Urinary bladder (tissue), 4 donors: Measurements from ENCODE around the gene ERGIC1. TPM values are rescaled to one million over a fixed set of nuclear protein-coding genes. Genes with fewer than 3 reads are reported as not detected.

ENCODE experiments used
- DNase-seq: peaks from one replicate; pipeline ENCODE4 v3.0.0-alpha.2; 2015; ENCODE audit errors: extremely low spot score
- H3K27ac ChIP-seq: one replicate; pipeline ENCODE4 v1.5.1; 2013; ENCODE audit warnings: low read depth, mild to moderate bottlenecking, moderate library complexity
- H3K36me3 ChIP-seq: one replicate; pipeline ENCODE4 v1.6.1; 2013; ENCODE audit warnings: mild to moderate bottlenecking, moderate library complexity; ENCODE audit not compliant: insufficient read depth
- H3K4me1 ChIP-seq: one replicate; pipeline ENCODE4 v1.6.1; 2013; ENCODE audit warnings: mild to moderate bottlenecking, moderate library complexity; ENCODE audit not compliant: insufficient read depth
- H3K4me3 ChIP-seq: one replicate; pipeline ENCODE4 v1.5.1; 2013; ENCODE audit warnings: low read depth, low read length
- WGBS: extraction: QIAGEN DNeasy Blood & Tissue Kit; methylation state at CpG from one replicate; pipeline ENCODE4 v1.1.7; 2013; 5-methylcytosine and 5-hydroxymethylcytosine counted together
- polyA plus RNA-seq: library from polyadenylated mRNA; stranded (reverse); fragments of 200-250 nt; gene quantifications from one replicate; pipeline ENCODE4 v1.2.3, GENCODE V29; 2013
- total RNA-seq: library from RNA; depleted of rRNA; stranded (reverse); fragments of >200 nt; gene quantifications from one replicate; pipeline ENCODE4 v1.2.3, GENCODE V29; 2014
- donor health status: healthy with polysubstance abuse.
- donor health status: healthy.

The ERGIC1 gene
- total and polyA plus RNA-seq, 2 donors: 68.5 to 103 TPM

DNA sequence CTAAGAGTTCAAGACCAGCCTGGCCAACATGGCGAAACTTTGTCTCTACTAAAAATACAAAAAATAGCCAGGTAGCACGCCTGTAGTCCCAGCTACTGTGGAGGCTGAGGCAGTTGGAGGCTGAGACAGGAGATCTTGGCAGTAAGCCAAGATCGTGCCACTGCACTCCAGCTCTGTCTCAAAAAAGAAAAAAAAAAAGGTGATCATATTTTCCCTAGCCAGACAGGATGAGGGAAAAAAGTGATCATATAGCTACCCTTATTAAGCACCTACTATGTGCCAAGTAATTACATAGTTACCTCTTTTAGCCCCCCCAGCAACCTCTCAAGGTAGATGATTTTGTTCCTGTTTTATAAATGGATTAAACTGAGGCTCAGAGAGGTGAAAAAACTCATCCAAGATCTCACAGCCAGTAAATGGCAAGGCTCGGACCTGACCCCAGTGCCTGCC, 107.0 kb downstream of the ERGIC1 start:
- no peaks in the 10 kb centered on the region for H3K4me1 ChIP-seq
- no peak overlapping the region for H3K27ac ChIP-seq
- DNase-seq: no peak
- H3K36me3 ChIP-seq: no peaks in the 10 kb centered on the region
- WGBS: 56% methylated on average over 4 of the region's 4 CpGs
- no peak overlapping the region for H3K4me3 ChIP-seq

DNA sequence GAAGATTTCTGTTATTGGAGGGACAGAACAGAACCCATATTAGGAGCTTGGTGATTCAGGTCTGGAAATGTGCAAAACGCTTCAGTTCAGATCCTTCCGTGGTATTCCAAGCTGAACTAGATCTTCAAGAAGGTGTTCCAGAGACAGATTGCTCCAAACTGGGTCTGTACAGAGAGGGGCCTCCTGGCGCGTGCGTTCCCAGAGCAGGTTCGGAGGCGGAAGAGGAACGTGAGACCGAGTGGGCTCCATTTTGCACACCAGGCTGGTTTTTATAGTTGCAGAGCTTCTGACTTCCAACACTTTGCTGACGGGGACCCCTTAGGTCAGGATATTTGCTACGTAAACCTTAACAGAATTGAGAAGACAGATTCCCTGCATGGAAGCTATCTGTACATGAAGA, 108.5 kb downstream of the ERGIC1 start:
- Histone ChIP-seq H3K27ac (no peak overlapping the region), H3K4me3 (no peak overlapping the region), H3K4me1 (no peaks in the 10 kb centered on the region), H3K36me3 (no peaks in the 10 kb centered on the region)
- 95% methylated on average over 11 of the region's 11 CpGs for WGBS
- no peak for DNase-seq

DNA sequence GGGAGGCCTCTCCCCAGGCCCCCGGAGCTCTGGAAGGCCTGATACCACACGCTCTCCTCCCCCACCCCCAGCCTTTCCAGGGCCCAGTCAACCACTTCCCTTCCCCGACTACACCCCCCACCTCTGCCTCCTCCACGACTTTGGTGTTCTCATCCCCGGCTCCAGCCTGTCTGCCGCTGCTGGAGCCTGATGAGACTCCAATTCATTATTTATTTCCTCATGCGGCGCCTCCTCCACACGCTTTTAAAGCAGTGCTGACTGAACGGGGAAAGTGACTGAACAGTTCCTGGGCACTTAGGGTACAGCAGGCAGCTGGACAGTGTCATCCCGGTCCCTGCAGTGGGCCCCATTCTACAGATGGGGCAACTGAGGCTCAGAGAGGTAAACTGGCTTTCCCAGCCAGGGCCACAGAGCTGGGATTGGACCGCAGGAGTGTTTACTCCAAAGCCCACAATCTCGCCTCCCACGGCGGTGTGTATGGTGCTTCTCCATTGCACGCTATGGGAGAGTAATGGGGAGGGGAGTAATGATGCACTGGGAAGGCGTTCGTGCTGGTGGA, 109.3 kb downstream of the ERGIC1 start:
- Histone ChIP-seq H3K36me3 (no peaks in the 10 kb centered on the region), H3K4me1 (no peaks in the 10 kb centered on the region), H3K27ac (peak overlapping the region; percentile 28), H3K4me3 (no peak overlapping the region)
- WGBS: 38% methylated on average over 18 of the region's 18 CpGs
- peak; percentile 59 for DNase-seq

DNA sequence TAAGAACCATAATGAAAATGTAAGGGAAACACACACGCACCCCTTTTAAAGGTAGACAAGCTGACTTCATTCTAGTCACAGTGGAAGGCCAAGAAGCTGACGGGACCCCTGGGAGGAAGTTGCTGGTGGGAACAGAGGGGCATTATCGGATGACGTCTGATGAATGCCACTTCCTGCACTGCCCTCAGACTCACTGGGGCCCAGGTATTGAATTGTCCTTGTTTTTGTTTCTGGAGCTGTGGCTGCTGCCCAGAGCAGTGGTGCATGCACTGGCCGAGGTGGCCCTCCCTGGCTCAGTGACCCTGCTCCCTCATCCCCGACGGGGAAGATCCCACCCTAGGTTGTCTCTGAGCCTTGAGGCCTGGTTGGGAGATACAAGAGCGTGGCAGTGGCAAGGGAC, 109.9 kb downstream of the ERGIC1 start:
- no peak overlapping the region for H3K4me3 ChIP-seq
- WGBS: 74% methylated on average over 8 of the region's 8 CpGs
- DNase-seq: no peak
- H3K4me1 ChIP-seq: no peaks in the 10 kb centered on the region
- H3K27ac ChIP-seq: peak overlapping the region; percentile 73
- H3K36me3 ChIP-seq: no peaks in the 10 kb centered on the region

DNA sequence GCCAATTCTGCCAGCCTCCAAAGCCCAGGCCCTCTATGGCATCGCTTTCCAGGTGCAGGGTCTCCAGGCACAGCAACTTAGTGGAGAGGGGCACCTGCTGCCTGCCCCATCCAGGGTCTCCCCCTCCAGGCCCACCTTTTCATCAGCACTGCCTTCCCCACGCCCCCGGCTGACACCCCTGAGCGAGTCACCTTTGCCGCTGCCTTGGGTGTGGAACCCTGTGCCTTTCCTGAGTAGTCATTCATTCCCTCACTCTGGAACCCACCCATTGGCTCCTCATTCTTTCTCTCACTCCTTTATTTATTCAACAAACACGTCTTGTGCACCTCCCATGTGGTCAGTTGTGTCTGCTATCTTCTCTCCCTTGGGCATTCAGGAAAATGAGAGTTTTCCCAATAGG, 110.7 kb downstream of the ERGIC1 start:
- WGBS: 89% methylated on average over 6 of the region's 6 CpGs
- no peaks in the 10 kb centered on the region for H3K4me1 ChIP-seq
- no peaks in the 10 kb centered on the region for H3K36me3 ChIP-seq
- no peak overlapping the region for H3K27ac ChIP-seq
- H3K4me3 ChIP-seq: no peak overlapping the region
- DNase-seq: no peak

DNA sequence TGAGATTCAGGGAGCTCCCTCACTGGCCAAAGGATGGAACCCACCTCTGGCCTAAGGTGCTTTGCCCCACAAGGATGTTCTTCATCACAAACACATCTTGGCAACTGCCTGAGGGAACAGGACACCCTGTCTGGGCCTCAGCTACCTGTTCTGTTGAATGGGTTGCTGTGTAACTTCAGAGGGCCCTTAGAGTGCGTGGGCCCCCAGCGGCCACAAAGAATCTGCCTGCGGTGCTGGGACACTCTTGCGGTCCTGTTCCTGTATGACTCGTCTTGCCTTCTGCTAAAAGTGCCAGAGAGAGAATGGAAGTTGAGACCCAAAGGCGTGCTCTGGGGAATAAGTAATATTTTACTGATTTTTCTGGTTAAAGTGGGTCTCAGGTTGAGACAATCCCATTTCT, 111.1 kb downstream of the ERGIC1 start:
- WGBS: 97% methylated on average over 6 of the region's 6 CpGs
- Histone ChIP-seq H3K4me1 (no peaks in the 10 kb centered on the region), H3K4me3 (no peak overlapping the region), H3K36me3 (no peaks in the 10 kb centered on the region), H3K27ac (no peak overlapping the region)
- no peak for DNase-seq

DNA sequence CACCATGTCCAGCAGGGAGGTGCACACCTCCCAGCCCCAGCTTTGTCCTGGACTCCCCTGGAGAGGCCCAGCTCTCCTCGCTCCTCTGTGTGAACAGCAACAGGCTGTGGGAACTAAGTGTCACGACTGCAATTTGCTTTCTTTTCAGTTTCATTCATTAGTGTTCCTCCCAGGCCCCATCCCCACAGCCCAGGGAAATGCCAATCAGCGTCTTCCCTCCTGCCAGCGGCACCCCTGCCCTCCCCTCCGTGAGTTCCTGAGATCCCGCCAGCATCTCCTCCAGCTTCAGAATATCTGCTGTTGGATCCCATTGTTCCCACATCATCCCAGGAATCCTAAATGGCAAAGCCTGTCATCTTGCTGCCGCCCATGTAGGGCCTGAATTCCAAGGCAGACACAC, 112.1 kb downstream of the ERGIC1 start:
- WGBS: 92% methylated on average over 7 of the region's 7 CpGs
- Histone ChIP-seq H3K27ac (no peak overlapping the region), H3K4me3 (no peak overlapping the region), H3K4me1 (no peaks in the 10 kb centered on the region), H3K36me3 (no peaks in the 10 kb centered on the region)
- DNase-seq: no peak

DNA sequence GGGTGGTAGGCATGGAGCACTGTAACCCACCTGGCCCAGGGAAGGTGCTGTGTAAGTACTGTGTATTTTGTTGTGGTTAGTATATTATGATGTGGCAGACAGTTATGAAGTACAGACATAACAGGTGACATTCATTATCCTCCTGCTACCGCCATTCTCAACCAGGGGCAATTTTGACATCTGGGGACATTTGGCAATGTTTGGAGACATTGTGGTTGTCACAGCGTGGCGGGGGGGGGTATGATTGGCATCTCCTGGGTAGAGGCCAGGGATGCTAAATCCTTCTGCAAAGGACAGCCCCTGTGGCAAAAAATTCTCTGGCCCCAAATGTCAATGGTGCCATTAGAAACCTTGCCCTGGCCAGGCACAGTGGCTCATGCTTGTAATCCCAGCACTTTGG, 115.4 kb downstream of the ERGIC1 start:
- Histone ChIP-seq H3K4me3 (no peak overlapping the region), H3K27ac (no peak overlapping the region), H3K36me3 (no peaks in the 10 kb centered on the region), H3K4me1 (no peaks in the 10 kb centered on the region)
- WGBS: 86% methylated on average over 3 of the region's 3 CpGs
- no peak for DNase-seq

DNA sequence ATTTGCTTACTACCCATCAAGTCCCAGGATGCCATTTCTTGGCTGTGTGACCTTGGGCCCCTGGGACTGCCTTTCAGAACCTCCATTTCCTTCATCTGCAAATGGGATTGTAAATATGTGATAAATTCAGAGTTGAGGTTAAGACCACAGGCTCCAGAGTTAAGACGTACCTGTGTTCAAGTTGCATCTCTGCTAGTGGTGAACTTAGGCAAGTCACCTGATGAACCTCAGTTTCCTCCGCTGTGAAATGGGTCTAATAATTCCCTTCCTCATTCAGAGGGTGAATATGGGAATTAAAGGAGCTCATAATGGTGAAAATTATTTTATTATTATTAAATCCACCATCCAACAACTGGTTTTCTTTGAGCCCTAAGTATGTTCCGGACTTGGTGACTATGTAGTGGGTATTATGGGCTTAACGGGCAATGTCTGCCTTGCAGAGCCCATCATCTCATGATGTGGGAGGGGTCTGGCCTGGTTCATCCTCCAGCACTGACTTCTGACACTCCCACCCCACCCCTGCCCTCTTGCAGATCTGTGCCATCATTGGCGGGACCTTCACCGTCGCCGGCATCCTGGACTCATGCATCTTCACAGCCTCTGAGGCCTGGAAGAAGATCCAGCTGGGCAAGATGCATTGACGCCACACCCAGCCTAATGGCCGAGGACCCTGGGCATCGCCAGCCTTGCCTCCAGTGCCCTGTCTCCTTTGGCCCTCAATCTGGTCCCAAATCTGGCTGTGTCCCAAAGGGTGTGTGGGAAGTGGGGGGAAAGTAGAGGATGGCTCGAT, 116.3 kb downstream of the ERGIC1 start:
- no peak overlapping the region for H3K27ac ChIP-seq
- 95% methylated on average over 12 of the region's 12 CpGs for WGBS
- H3K4me3 ChIP-seq: no peak overlapping the region
- H3K36me3 ChIP-seq: no peaks in the 10 kb centered on the region
- DNase-seq: no peak
- H3K4me1 ChIP-seq: no peaks in the 10 kb centered on the region

DNA sequence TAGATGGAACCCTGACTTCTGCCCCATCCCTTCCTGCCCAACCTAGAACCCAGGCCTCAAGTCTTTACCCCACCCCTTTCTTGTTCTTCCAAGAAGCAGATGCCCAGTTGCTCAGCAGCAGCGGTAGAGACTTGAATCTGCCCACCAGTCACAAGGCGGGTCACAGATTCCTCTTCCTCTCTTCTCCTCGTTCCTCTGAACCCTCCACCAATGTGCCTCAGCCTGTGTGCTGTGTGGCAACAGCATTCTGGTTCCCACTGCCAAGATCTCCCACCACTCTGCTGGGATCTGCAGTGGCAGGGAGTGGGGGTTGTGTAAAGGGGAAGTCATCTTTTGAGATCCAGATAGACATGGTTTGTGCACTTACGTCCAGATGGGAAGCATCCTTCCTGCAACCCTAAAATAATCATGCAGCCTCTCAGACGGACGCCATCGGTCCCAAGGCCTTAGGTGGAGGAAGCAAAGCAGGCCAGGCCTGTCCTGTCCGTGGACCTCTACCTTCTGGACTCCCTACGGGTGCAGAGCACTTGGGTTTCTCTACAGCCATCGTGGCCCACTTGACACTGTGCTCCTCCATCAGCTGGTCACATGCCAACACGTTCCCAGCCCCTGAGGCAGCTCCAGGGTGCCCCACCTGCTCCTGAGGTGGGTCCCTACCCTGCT, 117.5 kb downstream of the ERGIC1 start:
- DNase-seq: no peak
- Histone ChIP-seq H3K27ac (no peak overlapping the region), H3K36me3 (no peaks in the 10 kb centered on the region), H3K4me3 (no peak overlapping the region), H3K4me1 (no peaks in the 10 kb centered on the region)
- 82% methylated on average over 11 of the region's 11 CpGs for WGBS

DNA sequence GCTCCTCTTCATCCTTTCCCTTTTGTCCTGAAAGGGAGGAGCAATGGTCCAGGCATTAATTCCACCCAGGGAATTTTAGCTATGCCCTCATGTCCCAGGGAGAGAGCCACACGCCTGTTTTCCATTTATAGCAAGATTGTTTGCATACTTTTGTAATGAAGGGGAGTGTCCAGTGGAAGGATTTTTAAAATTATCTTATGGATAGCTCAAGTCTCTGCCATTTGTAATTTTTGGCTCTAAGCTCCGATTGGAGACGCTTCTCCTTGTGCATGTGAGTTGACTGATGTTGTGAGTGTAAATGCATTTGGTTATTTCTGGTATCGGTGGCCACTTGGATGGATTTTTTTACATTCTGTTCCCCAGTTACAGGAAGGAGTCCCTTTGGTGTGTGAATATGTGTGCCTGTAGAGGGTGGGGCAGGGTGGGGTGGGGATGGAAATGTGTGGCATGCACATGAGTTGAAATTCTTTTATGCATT, 118.0 kb downstream of the ERGIC1 start:
- no peak for DNase-seq
- Histone ChIP-seq H3K4me1 (no peaks in the 10 kb centered on the region), H3K36me3 (no peaks in the 10 kb centered on the region), H3K27ac (no peak overlapping the region), H3K4me3 (no peak overlapping the region)
- 53% methylated on average over 4 of the region's 4 CpGs for WGBS

DNA sequence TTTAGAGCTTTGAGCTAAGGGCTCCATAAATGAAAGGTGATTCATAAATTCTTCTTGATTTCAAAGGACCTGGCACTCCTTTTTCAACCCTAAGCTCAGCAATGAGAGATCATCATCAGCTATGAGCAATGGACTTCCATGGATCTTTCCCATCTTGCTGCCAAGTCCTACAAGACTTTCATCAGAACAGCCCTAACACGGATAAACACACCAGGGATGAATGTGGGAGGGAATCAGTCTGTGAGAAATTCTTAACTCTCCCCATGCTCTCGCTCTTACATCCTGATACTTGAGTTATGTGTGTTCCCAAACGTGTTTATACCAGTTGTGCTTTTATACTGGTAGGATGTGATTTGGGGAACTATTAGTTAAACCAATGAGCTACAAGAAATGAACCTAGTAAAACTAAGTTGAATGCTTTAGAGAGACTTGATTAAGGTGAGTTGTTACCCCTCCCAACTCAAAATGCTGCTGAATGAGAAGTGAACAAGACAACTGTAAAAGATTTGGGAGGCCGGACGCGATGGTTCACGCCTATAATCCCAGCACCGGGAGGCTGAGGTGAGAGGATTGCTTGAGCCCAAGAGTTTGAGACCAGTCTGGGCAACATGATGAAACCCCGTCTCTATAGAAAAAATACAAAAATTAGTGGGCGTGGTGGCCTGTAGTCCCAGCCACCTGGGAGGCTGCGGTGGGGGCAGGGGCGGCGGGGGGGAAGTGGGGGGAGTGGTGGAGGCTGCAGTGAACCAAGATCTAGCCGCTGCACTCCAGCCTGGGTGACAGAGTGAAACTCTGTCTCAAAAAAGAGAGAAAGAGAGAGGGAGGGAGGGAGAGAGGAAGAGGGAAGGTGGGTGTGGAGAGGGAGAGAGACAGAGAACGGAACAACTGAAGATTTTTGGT, 120.0 kb downstream of the ERGIC1 start:
- DNase-seq: no peak
- Histone ChIP-seq H3K4me3 (no peak overlapping the region), H3K4me1 (no peaks in the 10 kb centered on the region), H3K27ac (no peak overlapping the region), H3K36me3 (no peaks in the 10 kb centered on the region)
- WGBS: 57% methylated on average over 15 of the region's 15 CpGs

DNA sequence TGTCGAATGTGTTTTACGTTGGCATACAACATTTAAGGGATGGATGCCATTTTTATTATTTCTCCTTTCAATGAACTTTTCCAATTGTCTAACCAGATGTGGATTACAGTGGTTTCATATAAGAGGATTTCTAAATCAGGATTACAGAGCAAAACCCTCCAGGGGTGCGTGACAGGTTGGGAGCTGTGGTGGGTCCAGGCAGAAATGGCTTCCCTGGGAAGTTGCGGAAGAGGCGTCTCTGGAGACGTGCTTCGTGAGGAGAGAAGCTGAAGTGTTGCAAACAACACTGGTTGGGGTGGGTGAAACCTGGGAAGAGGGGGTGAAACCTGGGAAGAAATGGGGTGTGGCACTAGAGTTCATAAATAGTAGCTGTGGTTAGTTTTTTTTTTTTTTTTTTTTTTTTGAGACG, 120.7 kb downstream of the ERGIC1 start:
- H3K27ac ChIP-seq: no peak overlapping the region
- H3K36me3 ChIP-seq: no peaks in the 10 kb centered on the region
- H3K4me3 ChIP-seq: no peak overlapping the region
- no peak for DNase-seq
- WGBS: 77% methylated on average over 8 of the region's 8 CpGs
- H3K4me1 ChIP-seq: no peaks in the 10 kb centered on the region
